ENCODE data around the gene GNE. TPM values are rescaled to one million over a fixed set of nuclear protein-coding genes. Genes with fewer than 3 reads are reported as not detected.

The GNE gene
- total RNA-seq, 2 donors from 2014 or later, result 23.3 to 26.1 TPM

DNA sequence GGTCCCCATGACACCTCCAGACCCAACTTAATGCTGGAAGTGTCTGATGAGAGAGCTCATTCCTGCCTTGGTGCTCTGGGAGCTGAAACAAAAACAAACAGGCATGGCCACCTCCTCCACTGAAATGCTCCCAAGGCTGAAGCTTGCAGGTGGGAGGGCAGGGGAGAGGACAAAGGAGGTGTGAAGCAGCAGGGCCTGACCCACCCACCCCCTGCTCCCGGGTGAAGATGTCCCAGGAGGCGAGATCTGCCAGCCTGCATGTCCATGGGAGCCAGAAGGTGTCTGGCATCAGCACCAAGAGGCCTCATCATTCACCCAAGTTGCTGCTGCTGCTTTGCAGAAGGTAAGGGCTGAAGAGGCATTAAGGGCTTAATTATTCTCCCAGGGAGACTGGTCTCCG lies 93.3 kb downstream of the GNE start:
- no peak for DNase-seq (ENCODE audit: low spot score)

More for the DNA sequence above, 93.3 kb downstream of the GNE start:
- H3K9me3 ChIP-seq, result no peaks in the 10 kb centered on the region
- no peaks in the 10 kb centered on the region for H3K36me3 ChIP-seq
- H3K4me1 ChIP-seq (ENCODE audit: control insufficient read depth in 1 of 2, low read depth in 2 of 2), result peaks cover 17 to 53% of the 10 kb centered on the region in 2 donors
- peak overlapping the region; percentile 75 to 77 for H3K27ac ChIP-seq
- no peak overlapping the region for H3K4me3 ChIP-seq
- TF ChIP-seq, protein P1, sequence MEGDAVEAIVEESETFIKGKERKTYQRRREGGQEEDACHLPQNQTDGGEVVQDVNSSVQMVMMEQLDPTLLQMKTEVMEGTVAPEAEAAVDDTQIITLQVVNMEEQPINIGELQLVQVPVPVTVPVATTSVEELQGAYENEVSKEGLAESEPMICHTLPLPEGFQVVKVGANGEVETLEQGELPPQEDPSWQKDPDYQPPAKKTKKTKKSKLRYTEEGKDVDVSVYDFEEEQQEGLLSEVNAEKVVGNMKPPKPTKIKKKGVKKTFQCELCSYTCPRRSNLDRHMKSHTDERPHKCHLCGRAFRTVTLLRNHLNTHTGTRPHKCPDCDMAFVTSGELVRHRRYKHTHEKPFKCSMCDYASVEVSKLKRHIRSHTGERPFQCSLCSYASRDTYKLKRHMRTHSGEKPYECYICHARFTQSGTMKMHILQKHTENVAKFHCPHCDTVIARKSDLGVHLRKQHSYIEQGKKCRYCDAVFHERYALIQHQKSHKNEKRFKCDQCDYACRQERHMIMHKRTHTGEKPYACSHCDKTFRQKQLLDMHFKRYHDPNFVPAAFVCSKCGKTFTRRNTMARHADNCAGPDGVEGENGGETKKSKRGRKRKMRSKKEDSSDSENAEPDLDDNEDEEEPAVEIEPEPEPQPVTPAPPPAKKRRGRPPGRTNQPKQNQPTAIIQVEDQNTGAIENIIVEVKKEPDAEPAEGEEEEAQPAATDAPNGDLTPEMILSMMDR (IDR thresholded peaks at IDR 0.05), result no peak
- no peaks in the 10 kb centered on the region for H3K27me3 ChIP-seq (replicated peaks; ENCODE audit: insufficient read depth)
- ATAC-seq (ENCODE audit: insufficient number of reproducible peaks, low FRiP score, low read depth), result no peak

Other genes starting within 250 kb of the GNE start
- 10 to 100 TPM; 19.8 to 30.5 TPM for gene RECK, start 221.5 kb downstream of the GNE start, total RNA-seq
- 10 to 100 TPM; 47.0 to 52.1 TPM for gene GLIPR2, start 121.7 kb downstream of the GNE start, total RNA-seq
- 1 to 10 TPM; 1.6 to 2.3 TPM for gene CCIN, start 89.1 kb downstream of the GNE start, total RNA-seq
- 100 to 1,000 TPM; 127 to 145 TPM for gene CLTA, start 67.5 kb downstream of the GNE start, total RNA-seq
- gene RNF38, start 141.8 kb upstream of the GNE start, total RNA-seq, result 10 to 100 TPM; 32.1 to 37.0 TPM

Data from thoracic aorta (tissue), 2 donors.